Mesothelial cell of epicardium (in vitro differentiated cells): ENCODE data around the gene XIST. TPM values are rescaled to one million over a fixed set of nuclear protein-coding genes. Genes with fewer than 3 reads are reported as not detected.
"Not testable (repeated sequence)": the region's sequence is repeated elsewhere in the genome, so short reads cannot be mapped to it uniquely, and the experiment has no call there.

ENCODE experiments used
- DNase-seq, 2 experiments: peaks; one replicate each; pipeline ENCODE4 v3.0.0; 2021; ENCODE audit warnings: low spot score in 2 of 2; ENCODE audit not compliant: unreplicated experiment in 2 of 2
- H3K27ac Mint-ChIP-seq: 2 replicates; pipeline ENCODE4 v1.8.0; 2021; ENCODE audit warnings: mixed read lengths
- H3K27me3 Mint-ChIP-seq: 2 replicates; pipeline ENCODE4 v1.8.0; 2021; ENCODE audit warnings: low read depth, mixed read lengths
- H3K36me3 Mint-ChIP-seq: 2 replicates; pipeline ENCODE4 v1.8.0; 2021; ENCODE audit warnings: mixed read lengths
- H3K4me1 Mint-ChIP-seq: 2 replicates; pipeline ENCODE4 v1.8.0; 2021; ENCODE audit warnings: mixed read lengths
- H3K4me3 Mint-ChIP-seq: 2 replicates; pipeline ENCODE4 v1.8.0; 2021; ENCODE audit warnings: mild to moderate bottlenecking, moderate library complexity, mixed read lengths
- H3K9me3 Mint-ChIP-seq: 2 replicates; pipeline ENCODE4 v1.8.0; 2021; ENCODE audit warnings: mixed read lengths
- total RNA-seq: library from RNA; stranded (reverse); gene quantifications from 3 replicates; pipeline ENCODE4 v1.2.1, GENCODE V29; 2021
- TF ChIP-seq, protein P1 (sequence below): fragments of 200-600 bp; sonication (generic); IDR thresholded peaks from one replicate; pipeline ENCODE4 v1.5.0; 2021; ENCODE audit warnings: antibody characterized with exemption; ENCODE audit not compliant: unreplicated experiment

The XIST gene
- total RNA-seq, 1 donor from 2014 or later = 0.07 TPM

- TF ChIP-seq, protein P1, sequence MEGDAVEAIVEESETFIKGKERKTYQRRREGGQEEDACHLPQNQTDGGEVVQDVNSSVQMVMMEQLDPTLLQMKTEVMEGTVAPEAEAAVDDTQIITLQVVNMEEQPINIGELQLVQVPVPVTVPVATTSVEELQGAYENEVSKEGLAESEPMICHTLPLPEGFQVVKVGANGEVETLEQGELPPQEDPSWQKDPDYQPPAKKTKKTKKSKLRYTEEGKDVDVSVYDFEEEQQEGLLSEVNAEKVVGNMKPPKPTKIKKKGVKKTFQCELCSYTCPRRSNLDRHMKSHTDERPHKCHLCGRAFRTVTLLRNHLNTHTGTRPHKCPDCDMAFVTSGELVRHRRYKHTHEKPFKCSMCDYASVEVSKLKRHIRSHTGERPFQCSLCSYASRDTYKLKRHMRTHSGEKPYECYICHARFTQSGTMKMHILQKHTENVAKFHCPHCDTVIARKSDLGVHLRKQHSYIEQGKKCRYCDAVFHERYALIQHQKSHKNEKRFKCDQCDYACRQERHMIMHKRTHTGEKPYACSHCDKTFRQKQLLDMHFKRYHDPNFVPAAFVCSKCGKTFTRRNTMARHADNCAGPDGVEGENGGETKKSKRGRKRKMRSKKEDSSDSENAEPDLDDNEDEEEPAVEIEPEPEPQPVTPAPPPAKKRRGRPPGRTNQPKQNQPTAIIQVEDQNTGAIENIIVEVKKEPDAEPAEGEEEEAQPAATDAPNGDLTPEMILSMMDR = no peak
- no peak overlapping the region for H3K4me3 Mint-ChIP-seq
Observed at GRCh38 chrX:73823473-73824004, 29.0 kb downstream of the XIST start.

DNA sequence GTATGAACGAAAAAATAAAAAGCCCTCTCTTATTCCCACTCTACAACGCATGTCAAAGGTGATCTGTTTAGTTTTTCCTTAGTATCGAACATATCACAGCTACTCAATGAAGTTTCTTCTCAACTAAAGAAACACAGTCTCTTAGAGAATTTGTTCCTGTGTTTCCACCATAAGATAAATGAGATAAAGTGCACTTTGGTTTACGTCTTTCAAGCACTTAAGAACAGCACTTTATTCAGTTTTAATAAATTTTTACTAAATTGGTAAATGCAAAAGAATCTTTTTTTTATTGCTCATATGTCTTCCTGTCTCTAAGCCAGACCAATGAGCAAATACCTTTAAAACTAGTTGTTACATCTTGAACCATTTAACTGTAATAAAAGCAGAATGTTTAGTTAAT, 29.7 kb downstream of the XIST start:
- H3K36me3 Mint-ChIP-seq = no peaks in the 10 kb centered on the region
- no peaks in the 10 kb centered on the region for H3K9me3 Mint-ChIP-seq
- TF ChIP-seq, protein P1 = no peak
- no peak overlapping the region for H3K4me3 Mint-ChIP-seq
- H3K27me3 Mint-ChIP-seq = no peaks in the 10 kb centered on the region
- no peak overlapping the region for H3K27ac Mint-ChIP-seq
- peaks cover 6% of the 10 kb centered on the region for H3K4me1 Mint-ChIP-seq
- DNase-seq = no peak

More at GRCh38 chrX:73823473-73824004, 29.0 kb downstream of the XIST start:
- no peak overlapping the region for H3K27ac Mint-ChIP-seq
- H3K9me3 Mint-ChIP-seq = no peaks in the 10 kb centered on the region
- H3K36me3 Mint-ChIP-seq = no peaks in the 10 kb centered on the region
- H3K4me1 Mint-ChIP-seq = peaks cover 6% of the 10 kb centered on the region
- H3K27me3 Mint-ChIP-seq = no peaks in the 10 kb centered on the region
- DNase-seq = no peak

- Mint-ChIP-seq H3K36me3 (no peaks in the 10 kb centered on the region), H3K9me3 (no peaks in the 10 kb centered on the region), H3K27me3 (no peaks in the 10 kb centered on the region), H3K4me1 (peaks cover 6% of the 10 kb centered on the region), H3K27ac (no peak overlapping the region), H3K4me3 (no peak overlapping the region)
- TF ChIP-seq, protein P1 = no peak
- no peak for DNase-seq
Observed at GRCh38 chrX:73821921-73822559, 30.5 kb downstream of the XIST start.

GRCh38 chrX:73819864-73820558, 32.5 kb downstream of the XIST start:
- not testable (repeated sequence) for H3K9me3 Mint-ChIP-seq, DNase-seq, H3K4me1 Mint-ChIP-seq, H3K27me3 Mint-ChIP-seq, H3K4me3 Mint-ChIP-seq, H3K36me3 Mint-ChIP-seq, H3K27ac Mint-ChIP-seq

GRCh38 chrX:73818200-73819116, 34.1 kb downstream of the XIST start:
- Mint-ChIP-seq H3K36me3 (no peaks in the 10 kb centered on the region), H3K4me1 (peaks cover 3% of the 10 kb centered on the region), H3K27ac (no peak overlapping the region), H3K9me3 (no peaks in the 10 kb centered on the region), H3K27me3 (no peaks in the 10 kb centered on the region), H3K4me3 (no peak overlapping the region)
- DNase-seq = no peak
- TF ChIP-seq, protein P1 = no peak
